ENCODE results near the gene IFNA16. TPM values are rescaled to one million over a fixed set of nuclear protein-coding genes. Genes with fewer than 3 reads are reported as not detected.
"Not testable (repeated sequence)": the region's sequence is repeated elsewhere in the genome, so short reads cannot be mapped to it uniquely, and the experiment has no call there.

The IFNA16 gene
- total and polyA plus RNA-seq, 2 experiments from 2014 or later, result not detected

DNA sequence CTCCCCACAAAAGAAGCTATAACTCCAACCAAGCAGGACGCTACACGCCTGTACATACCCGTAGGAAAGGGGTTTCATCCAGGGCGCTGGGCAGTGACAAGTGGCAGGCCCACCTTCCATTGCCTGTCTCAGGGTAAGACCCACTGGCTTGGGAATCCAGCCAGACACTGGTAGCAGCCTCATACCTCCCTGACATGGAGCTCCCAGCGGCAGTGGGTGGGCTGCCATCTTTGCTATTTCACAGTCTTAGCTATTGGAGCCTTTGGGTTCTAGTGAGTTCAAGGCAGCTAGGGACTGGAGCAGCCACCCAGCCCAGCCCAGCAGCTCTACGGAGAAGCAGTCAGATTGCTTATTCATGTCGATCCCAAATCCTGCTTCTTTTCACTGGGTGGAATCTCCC, 6.8 kb downstream of the IFNA16 start:
- H3K9me2 ChIP-seq (replicated peaks; ENCODE audit: insufficient read depth), result no peaks in the 10 kb centered on the region
- no peak overlapping the region for H3K4me2 ChIP-seq
- H2AFZ ChIP-seq, result no peak overlapping the region
- H3K36me3 ChIP-seq (replicated peaks; ENCODE audit: insufficient read depth, low read depth), result no peaks in the 10 kb centered on the region
- no peaks in the 10 kb centered on the region for H3K9me3 ChIP-seq (ENCODE audit: low read depth)
- no peak overlapping the region for H3K4me3 ChIP-seq
- H4K20me1 ChIP-seq (ENCODE audit: insufficient read depth, poor library complexity, severe bottlenecking), result no peaks in the 10 kb centered on the region
- no peaks in the 10 kb centered on the region for H3K79me2 ChIP-seq
- TF ChIP-seq, protein P1, sequence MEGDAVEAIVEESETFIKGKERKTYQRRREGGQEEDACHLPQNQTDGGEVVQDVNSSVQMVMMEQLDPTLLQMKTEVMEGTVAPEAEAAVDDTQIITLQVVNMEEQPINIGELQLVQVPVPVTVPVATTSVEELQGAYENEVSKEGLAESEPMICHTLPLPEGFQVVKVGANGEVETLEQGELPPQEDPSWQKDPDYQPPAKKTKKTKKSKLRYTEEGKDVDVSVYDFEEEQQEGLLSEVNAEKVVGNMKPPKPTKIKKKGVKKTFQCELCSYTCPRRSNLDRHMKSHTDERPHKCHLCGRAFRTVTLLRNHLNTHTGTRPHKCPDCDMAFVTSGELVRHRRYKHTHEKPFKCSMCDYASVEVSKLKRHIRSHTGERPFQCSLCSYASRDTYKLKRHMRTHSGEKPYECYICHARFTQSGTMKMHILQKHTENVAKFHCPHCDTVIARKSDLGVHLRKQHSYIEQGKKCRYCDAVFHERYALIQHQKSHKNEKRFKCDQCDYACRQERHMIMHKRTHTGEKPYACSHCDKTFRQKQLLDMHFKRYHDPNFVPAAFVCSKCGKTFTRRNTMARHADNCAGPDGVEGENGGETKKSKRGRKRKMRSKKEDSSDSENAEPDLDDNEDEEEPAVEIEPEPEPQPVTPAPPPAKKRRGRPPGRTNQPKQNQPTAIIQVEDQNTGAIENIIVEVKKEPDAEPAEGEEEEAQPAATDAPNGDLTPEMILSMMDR (IDR thresholded peaks at IDR 0.05; ENCODE audit: poor library complexity), result no peak
- no peak for TF ChIP-seq EZH2phosphoT487 (IDR thresholded peaks at IDR 0.05; ENCODE audit: low read depth, severe bottlenecking, unreplicated experiment)
- no peak for TF ChIP-seq EZH2 (IDR thresholded peaks at IDR 0.05; ENCODE audit: borderline replicate concordance)
- DNase-seq (ENCODE audit: low spot score), result no peak
- H3K27ac ChIP-seq, result no peak overlapping the region
- no peaks in the 10 kb centered on the region for H3K27me3 ChIP-seq
- no peaks in the 10 kb centered on the region for H3K4me1 ChIP-seq (ENCODE audit: insufficient read depth)
- WGBS (ENCODE audit: low lambda C conversion rate, missing lambda C conversion rate), result 93% methylated on average over 7 of the region's 7 CpGs

DNA sequence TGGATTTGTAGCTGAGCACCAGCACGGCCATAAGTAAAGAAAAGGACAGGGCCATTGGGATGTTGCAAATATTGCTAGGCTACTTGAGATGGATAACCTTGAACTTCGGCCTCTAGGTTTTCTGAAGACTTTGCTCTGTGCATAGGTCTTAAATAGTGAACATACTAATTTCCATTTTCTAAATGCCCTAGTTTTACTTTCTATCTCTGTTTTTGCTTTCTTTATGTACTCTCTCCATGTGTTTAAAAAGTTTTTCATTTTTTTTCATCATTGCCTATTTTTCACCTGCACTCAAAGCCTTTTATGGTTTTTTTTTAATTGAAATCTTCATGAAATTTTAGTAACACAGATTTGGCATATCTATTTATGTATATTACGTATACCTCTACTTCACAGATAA, 10.1 kb downstream of the IFNA16 start, which contains the start of gene IFNA10:
TSS of gene IFNA10 (minus strand) at position 101 of the 400 bp plus-strand sequence. CDS start at position 55, 46 bp downstream.
- WGBS (ENCODE audit: low lambda C conversion rate, missing lambda C conversion rate), result 88% methylated on average over 3 of the region's 3 CpGs
- not testable (repeated sequence) for H4K20me1 ChIP-seq (ENCODE audit: insufficient read depth, poor library complexity, severe bottlenecking); H3K4me2 ChIP-seq; H3K4me3 ChIP-seq; H3K9me2 ChIP-seq (replicated peaks; ENCODE audit: insufficient read depth); H3K27me3 ChIP-seq; DNase-seq (ENCODE audit: low spot score); H3K79me2 ChIP-seq; H3K36me3 ChIP-seq (replicated peaks; ENCODE audit: insufficient read depth, low read depth); H3K4me1 ChIP-seq (ENCODE audit: insufficient read depth); H2AFZ ChIP-seq; H3K27ac ChIP-seq; H3K9me3 ChIP-seq (ENCODE audit: low read depth)

DNA sequence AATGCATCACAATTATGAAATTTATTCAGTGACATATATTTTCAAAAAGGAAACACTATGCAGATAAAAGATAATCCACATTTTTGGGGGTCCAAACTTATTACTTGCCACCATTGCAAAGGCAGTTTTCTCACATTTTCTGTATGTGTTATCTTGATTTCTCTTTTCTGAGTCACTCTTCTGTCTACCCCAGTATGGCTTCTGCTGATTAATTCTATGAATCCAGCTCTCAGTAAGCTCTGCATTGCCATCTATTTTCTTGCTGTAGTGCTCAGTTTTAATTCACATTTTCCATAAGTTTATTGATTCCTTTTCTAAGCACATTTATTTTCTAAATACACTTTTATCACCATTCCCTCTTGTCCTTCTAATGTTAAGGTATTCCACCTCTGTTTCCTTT, 11.9 kb downstream of the IFNA16 start:
- Histone ChIP-seq H3K9me2 (replicated peaks; ENCODE audit: insufficient read depth) (no peaks in the 10 kb centered on the region), H3K27ac (no peak overlapping the region), H3K4me2 (no peak overlapping the region), H3K4me1 (ENCODE audit: insufficient read depth) (no peaks in the 10 kb centered on the region), H3K79me2 (no peaks in the 10 kb centered on the region), H3K36me3 (replicated peaks; ENCODE audit: insufficient read depth, low read depth) (no peaks in the 10 kb centered on the region), H4K20me1 (ENCODE audit: insufficient read depth, poor library complexity, severe bottlenecking) (no peaks in the 10 kb centered on the region), H3K4me3 (no peak overlapping the region), H3K9me3 (ENCODE audit: low read depth) (no peaks in the 10 kb centered on the region), H3K27me3 (no peaks in the 10 kb centered on the region), H2AFZ (no peak overlapping the region)
- TF ChIP-seq, protein P1 (IDR thresholded peaks at IDR 0.05; ENCODE audit: poor library complexity), result no peak
- TF ChIP-seq EZH2 (IDR thresholded peaks at IDR 0.05; ENCODE audit: borderline replicate concordance), result no peak
- TF ChIP-seq EZH2phosphoT487 (IDR thresholded peaks at IDR 0.05; ENCODE audit: low read depth, severe bottlenecking, unreplicated experiment), result no peak
- DNase-seq (ENCODE audit: low spot score), result no peak

DNA sequence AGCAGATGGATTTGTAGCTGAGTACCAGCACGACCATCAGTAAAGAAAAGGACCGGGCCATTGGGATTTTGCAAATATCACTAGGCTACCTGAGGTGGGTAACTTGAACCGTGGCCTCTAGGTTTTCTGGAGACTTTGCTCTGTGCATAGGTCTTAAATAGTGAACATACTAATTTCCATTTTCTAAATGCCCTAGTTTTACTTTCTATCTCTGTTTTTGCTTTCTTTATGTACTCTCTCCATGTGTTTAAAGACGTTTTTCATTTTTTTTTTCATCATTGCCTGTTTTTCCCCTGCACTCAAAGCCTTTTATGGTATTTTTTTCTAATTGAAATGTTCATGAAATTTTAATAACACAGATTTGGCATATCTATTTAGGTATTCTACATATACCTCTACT, 15.0 kb downstream of the IFNA16 start, which contains the start of gene IFNA7:
TSS of gene IFNA7 (minus strand) at position 101 of the 400 bp plus-strand sequence. CDS start at position 61, 40 bp downstream.
- not testable (repeated sequence) for H2AFZ ChIP-seq; DNase-seq (ENCODE audit: low spot score); H3K27me3 ChIP-seq; H4K20me1 ChIP-seq (ENCODE audit: insufficient read depth, poor library complexity, severe bottlenecking); H3K79me2 ChIP-seq; H3K4me2 ChIP-seq; H3K4me3 ChIP-seq; H3K9me3 ChIP-seq (ENCODE audit: low read depth); H3K27ac ChIP-seq; H3K9me2 ChIP-seq (replicated peaks; ENCODE audit: insufficient read depth); H3K4me1 ChIP-seq (ENCODE audit: insufficient read depth); H3K36me3 ChIP-seq (replicated peaks; ENCODE audit: insufficient read depth, low read depth)
- 72% methylated on average over 4 of the region's 4 CpGs for WGBS (ENCODE audit: low lambda C conversion rate, missing lambda C conversion rate)
